Measurements from ENCODE around the gene ACCS.

Gene ACCS

GRCh38 chr11:44127130-44127529 is 61.1 kb downstream of the ACCS start:
- Histone ChIP-seq H3K4me3 (ENCODE audit: low read length in 2 of 2) (no peak overlapping the region), H3K36me3 (ENCODE audit: control insufficient read depth in 2 of 2, insufficient read depth in 2 of 2, low read length in 2 of 2) (peaks cover 51 to 68% of the 10 kb centered on the region in 2 donors), H3K4me1 (ENCODE audit: control insufficient read depth in 2 of 2, insufficient read depth in 2 of 2, low read length in 2 of 2) (no peaks in the 10 kb centered on the region), H3K9me3 (ENCODE audit: control insufficient read depth in 2 of 2, low read length in 2 of 2) (no peaks in the 10 kb centered on the region), H3K27ac (ENCODE audit: low read depth in 2 of 2, low read length in 2 of 2) (no peak overlapping the region), H3K9ac (ENCODE audit: low read depth in 1 of 2, low read length in 2 of 2) (no peak overlapping the region), H3K27me3 (ENCODE audit: control insufficient read depth in 2 of 2, insufficient read depth in 2 of 2, low read length in 2 of 2) (no peaks in the 10 kb centered on the region)

GRCh38 chr11:44128729-44129128 is 62.7 kb downstream of the ACCS start:
- Histone ChIP-seq H3K4me1 (ENCODE audit: control insufficient read depth in 2 of 2, insufficient read depth in 2 of 2, low read length in 2 of 2) (no peaks in the 10 kb centered on the region), H3K36me3 (ENCODE audit: control insufficient read depth in 2 of 2, insufficient read depth in 2 of 2, low read length in 2 of 2) (peaks cover 47 to 63% of the 10 kb centered on the region in 2 donors), H3K27me3 (ENCODE audit: control insufficient read depth in 2 of 2, insufficient read depth in 2 of 2, low read length in 2 of 2) (no peaks in the 10 kb centered on the region), H3K27ac (ENCODE audit: low read depth in 2 of 2, low read length in 2 of 2) (no peak overlapping the region), H3K9ac (ENCODE audit: low read depth in 1 of 2, low read length in 2 of 2) (no peak overlapping the region), H3K9me3 (ENCODE audit: control insufficient read depth in 2 of 2, low read length in 2 of 2) (no peaks in the 10 kb centered on the region), H3K4me3 (ENCODE audit: low read length in 2 of 2) (no peak overlapping the region)

- Histone ChIP-seq H3K9ac (ENCODE audit: low read depth in 1 of 2, low read length in 2 of 2) (no peak overlapping the region), H3K27me3 (ENCODE audit: control insufficient read depth in 2 of 2, insufficient read depth in 2 of 2, low read length in 2 of 2) (no peaks in the 10 kb centered on the region), H3K36me3 (ENCODE audit: control insufficient read depth in 2 of 2, insufficient read depth in 2 of 2, low read length in 2 of 2) (peaks cover 40 to 51% of the 10 kb centered on the region in 2 donors), H3K9me3 (ENCODE audit: control insufficient read depth in 2 of 2, low read length in 2 of 2) (no peaks in the 10 kb centered on the region), H3K4me3 (ENCODE audit: low read length in 2 of 2) (no peak overlapping the region), H3K27ac (ENCODE audit: low read depth in 2 of 2, low read length in 2 of 2) (no peak overlapping the region), H3K4me1 (ENCODE audit: control insufficient read depth in 2 of 2, insufficient read depth in 2 of 2, low read length in 2 of 2) (no peaks in the 10 kb centered on the region)
Measured at GRCh38 chr11:44130751-44131150, 64.7 kb downstream of the ACCS start.

- H3K9ac ChIP-seq (ENCODE audit: low read depth in 1 of 2, low read length in 2 of 2): no peak overlapping the region
- H3K36me3 ChIP-seq (ENCODE audit: control insufficient read depth in 2 of 2, insufficient read depth in 2 of 2, low read length in 2 of 2): peaks cover 19 to 25% of the 10 kb centered on the region in 2 donors
- H3K4me1 ChIP-seq (ENCODE audit: control insufficient read depth in 2 of 2, insufficient read depth in 2 of 2, low read length in 2 of 2): no peaks in the 10 kb centered on the region
- no peak overlapping the region for H3K4me3 ChIP-seq (ENCODE audit: low read length in 2 of 2)
- no peaks in the 10 kb centered on the region for H3K9me3 ChIP-seq (ENCODE audit: control insufficient read depth in 2 of 2, low read length in 2 of 2)
- no peak overlapping the region for H3K27ac ChIP-seq (ENCODE audit: low read depth in 2 of 2, low read length in 2 of 2)
- H3K27me3 ChIP-seq (ENCODE audit: control insufficient read depth in 2 of 2, insufficient read depth in 2 of 2, low read length in 2 of 2): no peaks in the 10 kb centered on the region
Measured at GRCh38 chr11:44133335-44133946, 67.4 kb downstream of the ACCS start.
